Medulla oblongata (tissue), 1 donor: Measurements from ENCODE around the gene TMEM270.
A peak's percentile ranks its signal among the peaks of the same experiment; 100 is the strongest.
"Not testable (repeated sequence)": the region's sequence is repeated elsewhere in the genome, so short reads cannot be mapped to it uniquely, and the experiment has no call there.

ENCODE experiments used
- DNase-seq: peaks from one replicate; pipeline ENCODE4 v3.0.0-alpha.2; 2015; ENCODE audit errors: extremely low spot score

TMEM270 gene

GRCh38 chr7:73860859-73861258 lies at the start of gene TMEM270:
Gene TMEM270, plus strand, starts transcription at chr7:73861159. Its CDS starts 36 bp downstream, at chr7:73861195.
- DNase-seq, result no peak

- peak; percentile 49 for DNase-seq
Measured at GRCh38 chr7:73811760-73812168, 49.2 kb upstream of the TMEM270 start.

GRCh38 chr7:73812996-73813395 lies 48.0 kb upstream of the TMEM270 start:
- DNase-seq, result no peak

- DNase-seq, result no peak
Measured at GRCh38 chr7:73815436-73815835, 45.5 kb upstream of the TMEM270 start.

GRCh38 chr7:73817121-73817520 lies 43.8 kb upstream of the TMEM270 start:
- DNase-seq, result no peak

GRCh38 chr7:73820013-73820412 lies 40.9 kb upstream of the TMEM270 start:
- DNase-seq, result no peak

GRCh38 chr7:73821597-73822285 lies 39.2 kb upstream of the TMEM270 start:
- DNase-seq, result not testable (repeated sequence)

- DNase-seq, result no peak
Measured at GRCh38 chr7:73822319-73823173, 38.4 kb upstream of the TMEM270 start.

GRCh38 chr7:73823257-73823656 lies 37.7 kb upstream of the TMEM270 start:
- DNase-seq, result no peak

- no peak for DNase-seq
Measured at GRCh38 chr7:73823873-73824592, 36.9 kb upstream of the TMEM270 start.

GRCh38 chr7:73824986-73825385 lies 36.0 kb upstream of the TMEM270 start:
- no peak for DNase-seq

- peak; percentile 17 for DNase-seq
Measured at GRCh38 chr7:73827567-73828106, 33.3 kb upstream of the TMEM270 start.

GRCh38 chr7:73828107-73828803 lies 32.7 kb upstream of the TMEM270 start:
- no peak for DNase-seq

GRCh38 chr7:73828972-73829371 lies 32.0 kb upstream of the TMEM270 start:
- DNase-seq, result no peak

GRCh38 chr7:73829505-73829904 lies 31.5 kb upstream of the TMEM270 start:
- DNase-seq, result no peak

GRCh38 chr7:73829921-73830680 lies 30.9 kb upstream of the TMEM270 start:
- DNase-seq, result no peak

GRCh38 chr7:73830681-73831583 lies 30.0 kb upstream of the TMEM270 start, which contains the start of gene CLDN4:
Gene CLDN4, plus strand, starts transcription at chr7:73830996. Its CDS starts 206 bp downstream, at chr7:73831202.
- no peak for DNase-seq

GRCh38 chr7:73831584-73831833 lies 29.4 kb upstream of the TMEM270 start:
- no peak for DNase-seq

GRCh38 chr7:73831834-73832651 lies 28.9 kb upstream of the TMEM270 start:
- DNase-seq, result no peak
